Measurements from ENCODE around the gene ASXL3.

The ASXL3 gene

GRCh38 chr18:33584548-33585430, 6.8 kb downstream of the ASXL3 start:
- H3K4me3 ChIP-seq (ENCODE audit: low read depth, low read length): 0 out of 2 replicates have a peak overlapping the region, but pooled peaks have one; percentile 15
- peak overlapping the region; percentile 63 for H3K27ac ChIP-seq (ENCODE audit: low read depth, low read length)
- no peaks in the 10 kb centered on the region for H3K9me3 ChIP-seq (ENCODE audit: control insufficient read depth, insufficient read depth, low read length)
- H3K27me3 ChIP-seq (ENCODE audit: control insufficient read depth, insufficient read depth, low read length): peaks cover 16% of the 10 kb centered on the region
- no peak overlapping the region for H3K9ac ChIP-seq (ENCODE audit: low read depth, low read length)
- peaks cover 35% of the 10 kb centered on the region for H3K4me1 ChIP-seq (ENCODE audit: control insufficient read depth, insufficient read depth, low read length)
- no peaks in the 10 kb centered on the region for H3K36me3 ChIP-seq (ENCODE audit: control insufficient read depth, insufficient read depth, low read length)

GRCh38 chr18:33585431-33585775, 7.4 kb downstream of the ASXL3 start:
- no peaks in the 10 kb centered on the region for H3K36me3 ChIP-seq (ENCODE audit: control insufficient read depth, insufficient read depth, low read length)
- H3K4me1 ChIP-seq (ENCODE audit: control insufficient read depth, insufficient read depth, low read length): peaks cover 35% of the 10 kb centered on the region
- no peak overlapping the region for H3K9ac ChIP-seq (ENCODE audit: low read depth, low read length)
- no peaks in the 10 kb centered on the region for H3K9me3 ChIP-seq (ENCODE audit: control insufficient read depth, insufficient read depth, low read length)
- peak overlapping the region; percentile 63 for H3K27ac ChIP-seq (ENCODE audit: low read depth, low read length)
- H3K4me3 ChIP-seq (ENCODE audit: low read depth, low read length): 0 out of 2 replicates have a peak overlapping the region, but pooled peaks have one; percentile 15
- peaks cover 10% of the 10 kb centered on the region for H3K27me3 ChIP-seq (ENCODE audit: control insufficient read depth, insufficient read depth, low read length)

GRCh38 chr18:33588361-33588760, 10.3 kb downstream of the ASXL3 start:
- Histone ChIP-seq H3K9ac (ENCODE audit: low read depth, low read length) (no peak overlapping the region), H3K27me3 (ENCODE audit: control insufficient read depth, insufficient read depth, low read length) (no peaks in the 10 kb centered on the region), H3K4me1 (ENCODE audit: control insufficient read depth, insufficient read depth, low read length) (peaks cover 28% of the 10 kb centered on the region), H3K27ac (ENCODE audit: low read depth, low read length) (no peak overlapping the region), H3K9me3 (ENCODE audit: control insufficient read depth, insufficient read depth, low read length) (no peaks in the 10 kb centered on the region), H3K36me3 (ENCODE audit: control insufficient read depth, insufficient read depth, low read length) (no peaks in the 10 kb centered on the region), H3K4me3 (ENCODE audit: low read depth, low read length) (no peak overlapping the region)

- Histone ChIP-seq H3K27ac (ENCODE audit: low read depth, low read length) (no peak overlapping the region), H3K27me3 (ENCODE audit: control insufficient read depth, insufficient read depth, low read length) (no peaks in the 10 kb centered on the region), H3K4me3 (ENCODE audit: low read depth, low read length) (no peak overlapping the region), H3K9ac (ENCODE audit: low read depth, low read length) (no peak overlapping the region), H3K4me1 (ENCODE audit: control insufficient read depth, insufficient read depth, low read length) (peaks cover 23% of the 10 kb centered on the region), H3K36me3 (ENCODE audit: control insufficient read depth, insufficient read depth, low read length) (no peaks in the 10 kb centered on the region), H3K9me3 (ENCODE audit: control insufficient read depth, insufficient read depth, low read length) (no peaks in the 10 kb centered on the region)
Measured at GRCh38 chr18:33593261-33593660, 15.2 kb downstream of the ASXL3 start.

- Histone ChIP-seq H3K4me1 (ENCODE audit: control insufficient read depth, insufficient read depth, low read length) (peaks cover 23% of the 10 kb centered on the region), H3K36me3 (ENCODE audit: control insufficient read depth, insufficient read depth, low read length) (no peaks in the 10 kb centered on the region), H3K9me3 (ENCODE audit: control insufficient read depth, insufficient read depth, low read length) (no peaks in the 10 kb centered on the region), H3K27ac (ENCODE audit: low read depth, low read length) (no peak overlapping the region), H3K4me3 (ENCODE audit: low read depth, low read length) (no peak overlapping the region), H3K27me3 (ENCODE audit: control insufficient read depth, insufficient read depth, low read length) (no peaks in the 10 kb centered on the region), H3K9ac (ENCODE audit: low read depth, low read length) (no peak overlapping the region)
Measured at GRCh38 chr18:33594799-33595198, 16.8 kb downstream of the ASXL3 start.

GRCh38 chr18:33596178-33596854, 18.3 kb downstream of the ASXL3 start:
- Histone ChIP-seq H3K4me3 (ENCODE audit: low read depth, low read length) (no peak overlapping the region; the same call in 1 of the 2 replicates), H3K9ac (ENCODE audit: low read depth, low read length) (no peak overlapping the region), H3K27ac (ENCODE audit: low read depth, low read length) (no peak overlapping the region)

GRCh38 chr18:33600846-33601245, 22.8 kb downstream of the ASXL3 start:
- H3K27me3 ChIP-seq (ENCODE audit: control insufficient read depth, insufficient read depth, low read length): no peaks in the 10 kb centered on the region
- H3K9me3 ChIP-seq (ENCODE audit: control insufficient read depth, insufficient read depth, low read length): no peaks in the 10 kb centered on the region
- no peaks in the 10 kb centered on the region for H3K36me3 ChIP-seq (ENCODE audit: control insufficient read depth, insufficient read depth, low read length)
- H3K27ac ChIP-seq (ENCODE audit: low read depth, low read length): no peak overlapping the region
- no peak overlapping the region for H3K9ac ChIP-seq (ENCODE audit: low read depth, low read length)
- no peak overlapping the region for H3K4me3 ChIP-seq (ENCODE audit: low read depth, low read length)
- H3K4me1 ChIP-seq (ENCODE audit: control insufficient read depth, insufficient read depth, low read length): peaks cover 15% of the 10 kb centered on the region

More at GRCh38 chr18:33596178-33596854, 18.3 kb downstream of the ASXL3 start:
- no peaks in the 10 kb centered on the region for H3K27me3 ChIP-seq (ENCODE audit: control insufficient read depth, insufficient read depth, low read length)
- H3K36me3 ChIP-seq (ENCODE audit: control insufficient read depth, insufficient read depth, low read length): no peaks in the 10 kb centered on the region
- H3K9me3 ChIP-seq (ENCODE audit: control insufficient read depth, insufficient read depth, low read length): no peaks in the 10 kb centered on the region
- peaks cover 29% of the 10 kb centered on the region for H3K4me1 ChIP-seq (ENCODE audit: control insufficient read depth, insufficient read depth, low read length)

GRCh38 chr18:33603454-33603853, 25.4 kb downstream of the ASXL3 start:
- Histone ChIP-seq H3K9me3 (ENCODE audit: control insufficient read depth, insufficient read depth, low read length) (no peaks in the 10 kb centered on the region), H3K4me1 (ENCODE audit: control insufficient read depth, insufficient read depth, low read length) (peaks cover 14% of the 10 kb centered on the region), H3K4me3 (ENCODE audit: low read depth, low read length) (no peak overlapping the region), H3K9ac (ENCODE audit: low read depth, low read length) (no peak overlapping the region), H3K27ac (ENCODE audit: low read depth, low read length) (no peak overlapping the region), H3K36me3 (ENCODE audit: control insufficient read depth, insufficient read depth, low read length) (no peaks in the 10 kb centered on the region), H3K27me3 (ENCODE audit: control insufficient read depth, insufficient read depth, low read length) (no peaks in the 10 kb centered on the region)

- Histone ChIP-seq H3K27me3 (ENCODE audit: control insufficient read depth, insufficient read depth, low read length) (no peaks in the 10 kb centered on the region), H3K27ac (ENCODE audit: low read depth, low read length) (no peak overlapping the region), H3K9ac (ENCODE audit: low read depth, low read length) (no peak overlapping the region), H3K4me3 (ENCODE audit: low read depth, low read length) (no peak overlapping the region), H3K9me3 (ENCODE audit: control insufficient read depth, insufficient read depth, low read length) (no peaks in the 10 kb centered on the region), H3K4me1 (ENCODE audit: control insufficient read depth, insufficient read depth, low read length) (peaks cover 13% of the 10 kb centered on the region), H3K36me3 (ENCODE audit: control insufficient read depth, insufficient read depth, low read length) (no peaks in the 10 kb centered on the region)
Measured at GRCh38 chr18:33605250-33605649, 27.2 kb downstream of the ASXL3 start.

- no peak overlapping the region for H3K27ac ChIP-seq (ENCODE audit: low read depth, low read length)
- H3K9ac ChIP-seq (ENCODE audit: low read depth, low read length): no peak overlapping the region
- no peaks in the 10 kb centered on the region for H3K36me3 ChIP-seq (ENCODE audit: control insufficient read depth, insufficient read depth, low read length)
- H3K27me3 ChIP-seq (ENCODE audit: control insufficient read depth, insufficient read depth, low read length): no peaks in the 10 kb centered on the region
- no peaks in the 10 kb centered on the region for H3K9me3 ChIP-seq (ENCODE audit: control insufficient read depth, insufficient read depth, low read length)
- H3K4me1 ChIP-seq (ENCODE audit: control insufficient read depth, insufficient read depth, low read length): peaks cover 7% of the 10 kb centered on the region
- no peak overlapping the region for H3K4me3 ChIP-seq (ENCODE audit: low read depth, low read length)
Measured at GRCh38 chr18:33606621-33607020, 28.6 kb downstream of the ASXL3 start.

- Histone ChIP-seq H3K27ac (ENCODE audit: low read depth, low read length) (no peak overlapping the region), H3K9me3 (ENCODE audit: control insufficient read depth, insufficient read depth, low read length) (no peaks in the 10 kb centered on the region), H3K4me1 (ENCODE audit: control insufficient read depth, insufficient read depth, low read length) (peaks cover 6% of the 10 kb centered on the region), H3K9ac (ENCODE audit: low read depth, low read length) (no peak overlapping the region), H3K4me3 (ENCODE audit: low read depth, low read length) (no peak overlapping the region), H3K36me3 (ENCODE audit: control insufficient read depth, insufficient read depth, low read length) (no peaks in the 10 kb centered on the region), H3K27me3 (ENCODE audit: control insufficient read depth, insufficient read depth, low read length) (no peaks in the 10 kb centered on the region)
Measured at GRCh38 chr18:33611525-33612135, 33.6 kb downstream of the ASXL3 start.
